Keratinocyte (primary cell): ENCODE measurements around the gene HECTD1.

Experiments
- EZH2 ChIP-seq: IDR thresholded peaks from one replicate; pipeline ENCODE4 v1.6.1; 2012; ENCODE audit warnings: inconsistent platforms, mild to moderate bottlenecking, low read length, moderate library complexity
- TF ChIP-seq, protein P1 (sequence below), 3 experiments: IDR thresholded peaks in 1 of 3; conservative IDR thresholded peaks in 1 of 3; optimal IDR thresholded peaks in 1 of 3; 2 replicates in 2 of 3; 3 replicates in 1 of 3; pipeline versions ENCODE3 to v1.5.1; 2011; ENCODE audit warnings: low read length in 3 of 3, mild to moderate bottlenecking in 3 of 3, moderate library complexity in 2 of 3, control low read depth in 1 of 3, inconsistent platforms in 1 of 3; ENCODE audit not compliant: insufficient read depth in 2 of 3; ENCODE audit errors: extremely low read depth in 1 of 3

GRCh38 chr14:31124197-31124596 lies 83.4 kb downstream of the HECTD1 start:
- TF ChIP-seq, protein P1, sequence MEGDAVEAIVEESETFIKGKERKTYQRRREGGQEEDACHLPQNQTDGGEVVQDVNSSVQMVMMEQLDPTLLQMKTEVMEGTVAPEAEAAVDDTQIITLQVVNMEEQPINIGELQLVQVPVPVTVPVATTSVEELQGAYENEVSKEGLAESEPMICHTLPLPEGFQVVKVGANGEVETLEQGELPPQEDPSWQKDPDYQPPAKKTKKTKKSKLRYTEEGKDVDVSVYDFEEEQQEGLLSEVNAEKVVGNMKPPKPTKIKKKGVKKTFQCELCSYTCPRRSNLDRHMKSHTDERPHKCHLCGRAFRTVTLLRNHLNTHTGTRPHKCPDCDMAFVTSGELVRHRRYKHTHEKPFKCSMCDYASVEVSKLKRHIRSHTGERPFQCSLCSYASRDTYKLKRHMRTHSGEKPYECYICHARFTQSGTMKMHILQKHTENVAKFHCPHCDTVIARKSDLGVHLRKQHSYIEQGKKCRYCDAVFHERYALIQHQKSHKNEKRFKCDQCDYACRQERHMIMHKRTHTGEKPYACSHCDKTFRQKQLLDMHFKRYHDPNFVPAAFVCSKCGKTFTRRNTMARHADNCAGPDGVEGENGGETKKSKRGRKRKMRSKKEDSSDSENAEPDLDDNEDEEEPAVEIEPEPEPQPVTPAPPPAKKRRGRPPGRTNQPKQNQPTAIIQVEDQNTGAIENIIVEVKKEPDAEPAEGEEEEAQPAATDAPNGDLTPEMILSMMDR (optimal IDR thresholded peaks at IDR 0.05 in 1 of 3, IDR thresholded peaks at IDR 0.05 in 1 of 3, conservative IDR thresholded peaks at IDR 0.05 in 1 of 3; ENCODE audit: extremely low read depth in 1 of 3, insufficient read depth in 2 of 3, low read length in 3 of 3) = no peak
- no peak for TF ChIP-seq EZH2
